Measurements from ENCODE around the gene MTRF1L.

GRCh38 chr6:152981989-152982903 is 20.3 kb downstream of the MTRF1L start:
- TF ChIP-seq CTCF (IDR thresholded peaks at IDR 0.05; ENCODE audit: low read depth, low read length, poor library complexity, severe bottlenecking) (no peak), EZH2phosphoT487 (IDR thresholded peaks at IDR 0.05; ENCODE audit: borderline replicate concordance, low read length) (no peak)

All from DOHH2 (cell line).